ENCODE results near the gene TMEM35B.
"Not testable (repeated sequence)": the region's sequence is repeated elsewhere in the genome, so short reads cannot be mapped to it uniquely, and the experiment has no call there.

Gene TMEM35B

DNA sequence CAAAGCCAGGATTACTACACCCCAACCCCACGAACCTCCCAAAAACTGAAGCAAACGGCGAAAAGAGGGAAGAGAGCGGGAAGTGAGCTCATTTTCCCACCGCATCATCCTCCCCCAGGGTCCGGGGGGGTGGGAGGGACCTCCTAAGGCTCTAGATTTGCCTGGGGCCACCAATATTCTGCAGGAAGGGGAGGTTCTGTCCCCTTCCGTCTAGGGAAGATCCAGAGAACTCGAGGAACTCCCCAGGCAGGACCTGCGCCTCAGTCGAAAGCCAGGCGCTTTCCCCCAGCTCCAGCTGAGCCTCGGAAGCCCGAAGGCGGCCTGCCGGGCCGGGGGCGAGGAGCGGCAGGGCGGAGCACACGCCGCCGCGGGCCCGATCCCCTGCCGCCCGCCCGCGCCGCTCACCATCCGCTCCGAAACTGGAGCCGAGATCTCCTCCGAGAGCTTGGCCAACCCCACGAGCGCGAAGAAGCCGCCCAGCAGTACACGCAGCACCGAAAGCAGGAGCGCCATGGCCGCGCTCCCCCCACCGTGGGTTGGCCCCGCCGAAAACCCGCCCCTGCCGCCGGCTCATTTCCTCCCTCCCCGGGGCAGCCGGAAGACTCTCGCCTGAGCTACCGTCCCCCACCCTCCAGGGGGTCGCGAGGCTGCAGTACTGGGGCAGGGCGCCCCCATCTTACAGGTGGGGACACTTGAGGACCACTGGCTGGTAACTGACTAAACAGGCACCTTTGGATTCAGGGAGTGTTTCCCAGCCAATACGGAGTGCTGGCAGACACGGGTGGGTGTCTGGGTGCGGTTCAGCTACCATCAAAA is at the start of gene TMEM35B:
TSS of gene TMEM35B (minus strand) at position 555 of the 816 bp plus-strand sequence. CDS start at position 513, 42 bp downstream.
- peak; percentile 57 for DNase-seq (ENCODE audit: low read depth)

DNA sequence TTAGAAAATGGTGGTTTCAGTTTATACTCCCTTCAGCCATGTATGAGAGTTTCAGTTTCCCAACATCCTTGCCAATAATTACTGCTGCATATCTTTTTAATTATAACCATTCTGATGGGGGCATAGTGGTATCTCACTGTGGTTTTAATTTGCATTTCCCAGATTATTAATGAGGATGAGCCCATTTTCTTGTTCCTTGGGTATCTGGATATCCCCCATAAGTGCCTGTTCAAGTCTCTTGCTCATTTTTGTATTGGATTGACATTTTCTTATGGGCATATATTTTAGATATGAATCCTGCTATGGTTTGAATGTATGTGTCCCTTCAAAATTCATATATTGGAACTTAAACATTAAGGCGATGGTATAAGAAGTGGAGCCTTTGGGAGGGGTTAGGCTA is 48.2 kb upstream of the TMEM35B start:
- no peak for DNase-seq (ENCODE audit: low read depth)

DNA sequence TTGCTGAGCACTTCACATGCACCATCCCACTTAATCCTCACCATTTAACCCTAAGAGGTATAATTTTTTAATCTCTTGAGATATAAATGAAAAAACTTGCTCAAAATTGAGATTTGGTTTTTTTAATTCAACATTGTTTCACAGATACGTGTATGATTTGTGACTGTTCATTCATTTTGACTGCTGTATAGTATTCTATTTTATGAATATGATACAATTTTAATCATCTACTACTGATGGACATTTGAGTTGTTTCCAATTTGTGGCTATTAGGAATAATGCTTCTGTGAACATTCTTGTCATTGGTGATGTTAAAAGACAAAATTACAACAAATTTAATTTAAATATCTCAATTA is 47.2 kb upstream of the TMEM35B start:
- no peak for DNase-seq (ENCODE audit: low read depth)

DNA sequence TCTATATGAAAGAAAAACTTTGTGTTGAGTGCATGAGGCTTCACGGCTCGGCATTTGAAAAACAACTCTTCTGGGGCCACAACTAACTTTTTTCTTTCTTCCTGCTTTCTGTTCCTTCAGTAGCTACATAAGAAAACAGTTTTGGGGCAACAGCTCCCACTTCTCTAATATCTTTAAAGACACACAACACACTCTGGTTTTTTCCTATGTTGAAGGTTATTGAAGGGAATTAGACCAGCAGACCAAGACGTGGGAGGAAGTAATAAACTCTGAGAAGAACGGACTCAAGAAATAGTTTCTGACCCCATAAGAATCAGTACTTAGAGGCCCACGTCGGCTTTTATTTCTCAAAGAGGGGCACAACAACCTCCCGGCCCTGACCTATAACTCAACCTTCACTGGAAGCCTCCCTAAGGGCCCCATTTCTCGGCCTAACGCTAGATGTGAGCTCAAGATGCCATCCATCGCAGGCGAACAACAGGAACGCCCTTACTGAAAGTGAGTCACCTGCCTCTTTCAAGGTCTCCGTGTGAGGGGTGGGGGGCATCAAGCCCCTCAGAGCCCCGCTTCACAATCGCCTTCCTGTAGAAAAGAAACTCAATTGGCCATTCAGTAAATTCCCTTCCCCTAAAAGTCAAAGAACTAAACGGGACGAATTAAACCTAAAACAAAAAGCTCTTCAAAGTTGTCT is 45.8 kb upstream of the TMEM35B start:
- peak; percentile 3 for DNase-seq (ENCODE audit: low read depth)

DNA sequence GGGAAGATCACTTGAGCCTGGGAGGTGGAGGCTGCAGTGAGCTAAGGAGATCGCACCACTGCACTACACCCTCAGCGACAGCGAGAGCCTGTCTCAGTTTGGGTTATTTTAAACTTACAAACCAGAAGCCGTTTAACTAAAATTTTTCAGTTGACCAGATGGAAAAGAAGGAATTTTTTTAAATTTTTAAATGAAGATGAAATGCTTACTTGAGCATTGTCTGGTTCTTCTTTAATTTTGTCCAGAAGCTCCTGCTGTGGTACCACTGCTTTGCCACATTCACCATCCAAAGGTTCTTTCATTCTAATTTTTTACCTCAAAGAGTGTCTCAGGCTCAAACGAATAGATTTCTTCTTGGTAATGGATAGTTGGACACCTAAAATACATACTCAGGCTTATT is 45.2 kb upstream of the TMEM35B start:
- no peak for DNase-seq (ENCODE audit: low read depth)

DNA sequence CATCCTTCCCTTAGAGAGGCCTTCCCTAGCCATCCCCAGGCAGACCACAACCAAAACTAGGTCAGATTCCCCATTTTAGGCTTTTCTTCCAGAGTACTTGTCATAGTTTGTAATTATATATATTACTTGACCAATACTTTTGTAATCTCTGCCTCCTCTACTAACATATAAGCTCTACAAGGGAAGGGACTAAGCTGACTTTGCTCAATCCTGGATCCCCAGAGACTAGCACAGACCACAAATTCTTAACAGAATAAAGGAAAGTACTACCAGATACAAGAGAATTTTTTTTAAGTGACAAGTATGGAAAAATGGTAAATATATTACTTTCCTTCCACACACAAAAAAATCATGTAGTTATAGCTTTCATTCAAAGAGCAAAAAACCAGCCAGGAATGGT is 44.6 kb upstream of the TMEM35B start:
- no peak for DNase-seq (ENCODE audit: low read depth)

DNA sequence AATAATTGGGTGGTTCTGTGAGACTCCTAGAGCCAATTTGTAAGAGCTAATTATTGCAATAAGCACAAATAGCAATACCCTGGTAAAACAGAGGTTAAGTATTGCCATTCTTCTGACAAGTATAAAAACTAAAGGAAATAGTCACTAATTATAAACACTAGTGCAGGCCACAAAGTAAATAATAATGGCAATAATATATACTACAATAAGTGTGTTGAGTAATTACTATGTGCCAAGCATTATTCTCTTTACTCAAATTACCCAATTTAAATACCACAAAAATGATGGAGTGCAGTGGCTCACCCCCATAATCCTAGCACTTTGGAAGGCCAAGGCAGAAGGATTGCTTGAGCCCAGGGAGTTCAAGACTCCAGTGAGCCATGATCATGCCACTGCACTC is 31.3 kb upstream of the TMEM35B start:
- no peak for DNase-seq (ENCODE audit: low read depth)

DNA sequence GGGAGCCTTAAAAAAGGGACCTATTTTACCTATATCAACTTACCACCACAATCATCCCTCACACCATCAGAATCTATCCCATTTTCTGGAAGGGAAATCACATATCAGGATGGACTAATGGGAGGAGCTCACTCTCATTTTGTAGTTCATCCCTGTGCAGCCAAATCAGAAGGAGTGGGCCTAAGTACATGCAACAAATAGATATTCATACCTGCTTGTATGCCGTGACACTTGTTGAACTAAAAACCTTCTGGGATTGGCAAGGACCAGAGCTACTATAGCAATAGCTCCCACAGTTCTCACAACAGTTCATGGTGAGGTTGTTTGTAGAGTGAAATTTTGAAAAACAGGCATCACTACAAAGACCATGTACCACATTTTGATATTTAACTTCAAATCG is 29.3 kb upstream of the TMEM35B start:
- DNase-seq (ENCODE audit: low read depth): no peak

DNA sequence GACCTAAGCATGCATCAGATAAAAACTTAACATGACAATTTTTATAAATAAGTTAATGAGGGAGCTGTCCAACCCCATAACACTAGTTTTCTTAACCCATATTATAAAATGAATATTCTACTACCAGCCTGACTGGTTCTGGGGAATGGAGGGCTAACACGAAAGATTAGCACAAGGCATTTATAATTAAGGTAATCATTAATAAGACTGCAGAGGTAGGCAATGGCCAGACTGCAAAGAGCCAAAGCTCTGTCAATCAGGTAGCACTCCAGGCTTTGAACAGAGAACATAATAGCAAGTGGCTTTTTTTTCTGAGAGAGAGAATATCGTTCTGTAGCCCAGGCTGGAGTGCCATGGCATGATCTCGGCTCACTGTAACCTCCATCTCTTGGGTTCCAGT is 20.6 kb upstream of the TMEM35B start:
- no peak for DNase-seq (ENCODE audit: low read depth)

DNA sequence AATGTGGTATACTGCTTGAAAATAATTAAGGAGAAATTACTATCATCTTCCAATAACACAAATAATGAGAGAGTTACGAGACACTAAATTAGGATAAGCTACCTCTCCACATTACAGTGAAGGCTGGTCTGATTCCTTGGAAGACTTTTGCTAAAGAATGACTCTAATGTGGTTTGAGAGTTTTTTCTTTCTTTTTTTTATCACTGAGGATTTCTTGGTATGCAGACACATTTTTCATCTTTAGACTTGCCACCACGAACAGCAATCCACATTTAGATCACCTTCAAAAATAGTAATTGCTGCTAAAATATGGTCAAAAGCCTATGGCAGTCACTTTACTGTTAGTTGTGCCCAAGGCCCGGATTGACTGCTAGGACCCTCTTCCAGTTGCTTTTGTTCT is 16.6 kb upstream of the TMEM35B start:
- DNase-seq (ENCODE audit: low read depth): no peak

DNA sequence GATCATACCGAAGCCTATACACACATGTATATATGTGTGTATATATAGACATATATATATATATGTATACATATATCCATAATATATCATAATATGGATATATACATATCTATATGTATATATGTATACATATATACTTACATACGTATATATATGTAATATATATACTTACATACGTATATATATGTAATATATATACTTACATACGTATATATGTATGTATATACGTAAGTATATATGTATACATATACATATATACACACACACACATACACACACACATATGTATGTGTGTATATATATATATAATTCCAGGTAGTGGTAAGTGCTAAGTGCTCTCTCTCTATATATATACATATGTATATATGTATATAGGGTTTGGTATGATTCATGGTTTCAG is 9.7 kb upstream of the TMEM35B start:
- DNase-seq (ENCODE audit: low read depth): no peak

DNA sequence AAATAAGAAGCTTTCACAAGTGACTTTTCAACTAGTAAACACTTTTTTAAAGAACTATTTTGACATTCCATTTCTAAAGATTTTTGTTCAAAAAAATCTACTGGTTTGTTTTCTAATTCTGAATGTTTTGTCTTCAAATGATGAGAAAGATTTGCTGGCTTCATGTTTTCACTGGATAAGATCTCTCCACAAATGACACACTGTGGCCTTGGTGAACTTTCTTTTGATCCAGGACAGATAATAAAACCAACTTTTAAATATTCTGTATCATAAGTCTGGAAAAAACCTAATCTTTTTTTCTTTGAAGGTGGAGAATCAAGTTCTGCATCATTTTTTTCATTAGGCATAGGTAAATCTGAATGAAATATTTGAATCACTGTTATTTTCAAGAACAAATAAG is 3.4 kb upstream of the TMEM35B start:
- no peak for DNase-seq (ENCODE audit: low read depth)

DNA sequence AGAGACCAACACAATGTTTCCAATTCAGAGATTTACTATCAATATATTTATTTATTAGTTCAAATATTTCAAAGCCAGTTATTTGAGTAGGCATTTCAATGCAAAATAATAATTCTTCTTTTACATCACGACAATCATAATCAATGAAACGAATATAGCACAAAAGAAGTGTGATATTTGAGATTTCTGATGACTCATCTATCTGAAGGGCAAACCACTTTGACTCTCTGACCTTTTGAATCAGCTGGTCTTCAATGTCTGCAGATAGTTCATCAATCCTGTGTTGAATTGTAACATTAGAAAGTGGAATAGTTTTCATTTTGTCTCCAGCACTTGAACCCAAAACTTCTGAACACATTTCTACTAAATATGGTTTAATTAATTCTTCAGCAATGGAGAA is 3.0 kb upstream of the TMEM35B start:
- no peak for DNase-seq (ENCODE audit: low read depth)

DNA sequence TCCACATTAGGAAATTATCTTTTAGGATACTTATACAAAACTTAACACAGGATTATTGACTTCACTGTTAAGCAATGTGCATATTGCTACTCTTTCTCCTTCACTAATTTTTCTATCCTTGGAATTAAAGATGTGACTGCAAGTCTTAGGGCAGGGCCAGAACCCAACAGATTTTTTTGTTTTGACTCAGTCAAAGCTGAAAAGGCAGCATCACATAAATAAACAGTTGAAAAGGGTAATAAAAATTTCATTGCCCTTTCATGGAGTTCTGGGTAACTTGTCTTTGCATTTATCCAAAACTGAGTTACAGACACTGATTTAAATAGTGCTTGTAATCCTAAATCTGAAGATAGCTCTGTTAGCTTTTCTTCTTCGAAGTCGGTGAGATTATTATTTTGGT is 1.9 kb upstream of the TMEM35B start:
- DNase-seq (ENCODE audit: low read depth): no peak

DNA sequence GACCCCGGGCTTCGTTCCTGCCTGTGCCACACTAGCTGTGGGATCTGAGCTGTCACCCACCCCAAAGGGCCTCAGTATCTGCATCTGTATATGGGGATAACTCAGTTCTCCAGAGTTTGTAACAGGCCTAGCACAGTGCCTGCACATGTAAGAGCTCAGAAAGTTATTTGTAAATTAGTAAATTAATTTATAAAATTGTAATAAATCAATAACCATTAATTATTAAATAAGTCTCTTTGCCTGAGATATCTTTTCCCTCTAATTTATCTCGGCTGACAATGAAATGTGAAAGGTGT is 410 bp upstream of the TMEM35B start:
- not testable (repeated sequence) for DNase-seq (ENCODE audit: low read depth)

DNA sequence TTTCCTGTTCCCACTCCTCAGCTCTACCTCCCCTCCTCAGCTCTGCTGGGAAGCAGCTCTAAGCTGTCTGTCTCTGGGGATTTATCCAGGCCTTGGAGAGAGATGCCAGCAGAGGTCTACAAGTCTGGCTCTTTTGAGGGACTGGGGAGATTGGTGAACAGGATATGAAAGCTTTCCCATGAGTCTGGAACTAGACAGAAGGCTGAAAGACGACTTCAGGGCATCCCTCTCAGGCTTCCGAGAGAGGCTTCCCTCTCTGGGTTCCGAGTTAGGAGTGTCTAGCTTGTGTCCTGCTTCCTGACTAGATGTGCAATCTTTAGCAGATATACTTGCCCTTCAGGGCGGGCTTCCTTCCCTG is 733 bp downstream of the TMEM35B start:
- no peak for DNase-seq (ENCODE audit: low read depth)

DNA sequence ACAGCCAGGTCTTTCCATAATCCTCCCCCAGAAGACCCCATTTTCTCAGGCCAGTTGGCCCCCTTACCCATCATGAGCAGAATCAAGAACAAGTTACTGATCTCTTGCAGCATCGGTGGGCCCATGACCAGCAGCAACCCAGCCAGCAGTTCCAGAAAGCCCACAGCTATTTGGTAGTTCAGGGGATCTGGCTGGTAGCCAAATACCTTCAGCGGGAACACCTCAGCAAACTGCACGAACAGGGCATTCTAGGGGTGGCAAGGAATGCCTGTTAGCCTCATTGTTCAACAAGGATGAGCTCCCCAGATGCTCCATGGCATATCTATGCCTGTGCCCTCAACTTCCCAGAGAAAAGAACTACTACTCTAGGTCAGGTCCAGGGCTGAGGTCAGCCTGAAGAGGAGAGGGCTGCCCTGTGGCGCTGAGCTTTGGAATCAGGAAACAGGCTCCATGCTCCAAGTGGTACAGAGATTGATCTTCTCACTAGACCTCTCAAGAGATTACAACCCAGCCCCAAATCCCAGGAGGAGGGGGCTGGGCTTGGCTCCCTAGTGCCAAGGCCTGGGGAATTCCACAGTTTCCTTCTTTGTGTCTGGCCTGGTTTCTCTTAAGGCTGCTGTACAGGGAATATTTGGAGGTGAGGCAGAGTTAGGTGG is 1.3 kb downstream of the TMEM35B start:
- DNase-seq (ENCODE audit: low read depth): no peak

DNA sequence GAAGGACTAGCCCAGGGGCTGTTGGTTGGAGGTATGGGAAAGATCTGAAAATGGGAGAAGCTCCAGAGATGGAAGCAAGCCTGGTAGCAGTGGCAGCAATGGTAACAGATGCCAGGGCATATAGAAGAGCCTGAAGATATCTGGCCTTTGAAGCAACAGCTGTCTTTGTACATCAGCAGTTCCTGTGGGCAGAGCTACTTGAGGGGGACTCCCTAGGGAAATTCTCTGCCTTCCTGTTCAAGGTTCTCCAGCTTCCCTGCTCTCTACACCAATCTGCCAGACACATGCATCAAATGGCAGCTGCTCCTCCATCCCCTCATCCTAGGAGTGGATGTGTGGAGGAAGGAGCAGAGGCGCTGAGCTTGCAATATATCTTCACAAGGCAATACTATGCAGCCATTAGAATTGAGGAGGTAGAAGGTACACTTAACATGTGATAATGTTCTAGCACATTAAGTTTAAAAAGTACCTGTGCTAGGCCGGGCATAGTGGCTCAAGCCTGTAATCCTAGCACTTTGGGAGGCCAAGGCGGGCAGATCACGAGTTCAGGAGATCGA is 2.2 kb downstream of the TMEM35B start:
- no peak for DNase-seq (ENCODE audit: low read depth)

DNA sequence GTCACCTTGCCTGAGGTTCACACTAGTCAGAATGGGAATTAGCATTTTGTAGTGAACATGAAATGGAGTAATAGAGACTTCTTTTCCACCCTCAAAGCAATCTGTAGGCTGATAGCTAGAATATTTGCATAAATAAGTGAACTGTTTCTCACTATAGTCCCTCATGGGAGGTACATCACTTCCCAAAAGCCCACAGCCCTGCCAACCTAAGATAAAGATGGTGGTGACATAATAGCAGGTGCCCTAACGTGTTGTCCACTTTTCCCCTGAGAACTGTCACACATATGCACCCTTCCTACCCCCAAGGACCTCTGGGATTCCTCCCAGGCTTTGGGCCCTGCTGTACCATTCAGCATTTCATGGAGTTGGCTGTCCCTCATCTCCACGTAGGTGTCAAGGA is 4.4 kb downstream of the TMEM35B start:
- DNase-seq (ENCODE audit: low read depth): no peak

DNA sequence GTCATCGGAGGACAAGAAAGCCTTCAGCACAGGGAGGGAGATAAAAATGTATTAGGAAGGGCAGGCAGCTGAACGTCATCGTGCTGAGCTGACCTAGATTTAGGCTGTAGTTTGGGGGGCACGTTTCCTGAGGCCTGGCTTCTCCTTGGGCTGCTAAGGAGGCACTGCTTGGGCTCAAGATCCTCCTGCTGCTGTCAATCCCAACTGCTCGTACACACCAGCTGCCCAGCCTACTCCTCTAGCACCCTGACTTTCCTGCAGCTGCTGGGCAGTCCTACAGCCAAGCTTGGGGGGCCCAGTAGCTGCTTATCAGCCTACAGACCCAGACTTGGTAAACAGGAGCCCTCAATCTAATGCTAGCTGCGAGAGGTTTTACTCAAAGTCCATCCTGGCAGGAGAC is 6.2 kb downstream of the TMEM35B start:
- DNase-seq (ENCODE audit: low read depth): no peak

DNA sequence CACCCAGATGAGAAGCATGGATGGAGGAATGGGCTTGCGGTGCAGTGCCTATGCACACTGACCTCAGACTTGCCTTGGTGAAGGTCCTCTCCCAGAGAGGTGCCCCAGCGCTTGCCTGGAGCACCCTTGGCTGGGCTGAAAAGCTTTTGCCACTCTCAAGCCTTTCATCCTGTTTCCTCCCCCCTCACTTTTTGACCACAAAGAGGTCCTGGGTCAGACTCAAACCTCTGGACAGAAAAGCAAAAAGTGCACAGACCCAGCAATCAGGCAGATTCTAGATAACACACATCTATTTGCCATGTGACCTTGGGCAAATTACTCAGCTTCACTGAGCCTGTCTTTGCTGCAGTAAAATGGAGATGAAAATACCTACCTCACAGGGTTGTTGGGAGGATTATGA is 7.3 kb downstream of the TMEM35B start:
- no peak for DNase-seq (ENCODE audit: low read depth)

DNA sequence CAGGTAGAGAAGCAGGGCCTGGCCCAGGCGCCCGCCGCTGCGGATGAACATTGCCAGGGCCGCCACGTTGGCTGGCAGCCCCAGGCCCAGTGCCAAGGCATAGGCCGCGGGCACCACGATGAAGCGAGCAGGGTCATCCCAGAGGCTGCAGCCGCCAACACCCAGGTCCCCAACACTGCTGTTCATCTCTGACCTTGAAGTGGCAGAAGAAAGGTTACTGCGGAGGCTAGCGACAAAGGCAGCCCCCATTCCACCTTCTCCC is 8.0 kb downstream of the TMEM35B start:
- DNase-seq (ENCODE audit: low read depth): no peak

DNA sequence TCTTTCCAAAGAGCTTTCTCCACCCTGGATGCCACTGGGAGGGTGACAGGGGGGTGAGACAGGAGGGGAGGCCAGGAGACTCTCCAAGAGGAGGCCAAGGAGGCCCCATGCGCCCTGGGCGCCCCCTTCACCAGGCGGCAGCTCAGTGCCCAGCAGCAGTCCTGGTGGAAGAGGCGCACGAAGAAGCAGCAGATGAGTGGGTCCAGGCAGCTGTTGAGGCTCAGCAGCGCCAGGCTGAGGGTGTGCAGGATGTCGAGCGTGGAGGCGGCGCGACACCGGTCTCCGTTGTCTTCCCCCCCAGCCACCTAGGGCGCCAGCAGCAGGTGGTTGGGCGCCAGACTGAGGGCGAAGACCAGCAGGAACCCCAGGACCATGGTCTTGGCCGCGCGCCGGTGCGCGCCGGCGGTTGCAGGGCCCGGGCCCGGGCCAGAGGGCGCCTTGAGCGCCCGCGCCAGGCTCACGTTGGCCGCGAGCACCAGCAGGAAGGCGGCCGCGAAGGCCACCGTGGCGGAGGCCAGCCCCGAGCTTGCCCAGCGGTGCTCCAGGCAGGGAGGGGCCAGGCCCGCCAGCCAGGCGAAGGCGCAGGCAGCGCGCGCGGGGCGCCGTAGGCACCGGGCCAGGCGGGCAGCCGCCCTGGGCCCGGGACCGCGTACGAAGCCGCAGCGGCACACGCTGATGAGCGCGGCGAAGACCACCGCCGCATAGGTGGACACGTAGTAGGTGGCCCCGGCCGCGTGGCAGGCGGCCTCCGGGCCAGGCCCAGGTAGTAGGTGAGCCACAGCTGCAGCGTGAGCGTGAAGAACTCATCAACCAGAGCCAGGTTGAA is 8.6 kb downstream of the TMEM35B start:
- DNase-seq (ENCODE audit: low read depth): no peak

All from T-helper 22 cell (primary cell).